Liver (tissue), 3 donors: ENCODE measurements around the gene OR8B12.

Experiments used
- ATF3 ChIP-seq: IDR thresholded peaks from 2 replicates; pipeline ENCODE4 v1.6.1; 2016; ENCODE audit warnings: antibody characterized with exemption
- CTCF ChIP-seq: fragments of 150-350 bp; IDR thresholded peaks from 2 replicates; pipeline ENCODE4 v1.5.1; 2017; ENCODE audit warnings: improper control_type of control experiment, low read depth, low read length; ENCODE audit not compliant: missing input control
- EGR1 ChIP-seq, 2 donors: IDR thresholded peaks; 2 replicates each; pipeline ENCODE4 v1.6.1; 2016 to 2018; ENCODE audit warnings: antibody characterized with exemption in 2 of 2, low read depth in 2 of 2
- FOXA1 ChIP-seq: IDR thresholded peaks from 2 replicates; pipeline ENCODE4 v1.6.1; 2016; ENCODE audit warnings: antibody characterized with exemption
- FOXA2 ChIP-seq: IDR thresholded peaks from 2 replicates; pipeline ENCODE4 v1.6.1; 2016; ENCODE audit warnings: antibody characterized with exemption
- GABPA ChIP-seq, 2 donors: IDR thresholded peaks in 1 of 2; conservative IDR thresholded peaks in 1 of 2; 2 replicates each; pipeline ENCODE4 v1.6.1; 2016; ENCODE audit warnings: antibody characterized with exemption in 2 of 2, mild to moderate bottlenecking in 1 of 2, moderate library complexity in 1 of 2
- HNF4A ChIP-seq, 2 donors: conservative IDR thresholded peaks; 2 replicates each; pipeline ENCODE4 v1.6.1; 2016; ENCODE audit warnings: antibody characterized with exemption in 2 of 2, mild to moderate bottlenecking in 2 of 2
- MAX ChIP-seq: IDR thresholded peaks from 2 replicates; pipeline ENCODE4 v1.6.1; 2016; ENCODE audit warnings: antibody characterized with exemption
- RAD21 ChIP-seq, 2 donors: IDR thresholded peaks; 2 replicates each; pipeline ENCODE4 v1.6.1; 2016; ENCODE audit warnings: antibody characterized with exemption in 2 of 2, mild to moderate bottlenecking in 2 of 2
- REST ChIP-seq: IDR thresholded peaks from 2 replicates; pipeline ENCODE4 v1.6.1; 2016; ENCODE audit warnings: antibody characterized with exemption, mild to moderate bottlenecking
- SP1 ChIP-seq: IDR thresholded peaks from 2 replicates; pipeline ENCODE4 v1.6.1; 2018; ENCODE audit warnings: antibody characterized with exemption, mild to moderate bottlenecking
- TAF1 ChIP-seq: conservative IDR thresholded peaks from 2 replicates; pipeline ENCODE4 v1.6.1; 2016; ENCODE audit warnings: antibody characterized with exemption, mild to moderate bottlenecking
- donor health status: healthy.
- donor health status: healthy.

GRCh38 chr11:124592627-124593026 is 49.2 kb upstream of the OR8B12 start:
- TF ChIP-seq EGR1 (IDR thresholded peaks at IDR 0.05; ENCODE audit: low read depth in 2 of 2), result no peak
- no peak for TF ChIP-seq CTCF
- TF ChIP-seq GABPA (IDR thresholded peaks at IDR 0.05 in 1 of 2, conservative IDR thresholded peaks at IDR 0.05 in 1 of 2), result no peak
- no peak for TF ChIP-seq REST
- TF ChIP-seq HNF4A (conservative IDR thresholded peaks at IDR 0.05), result no peak
- TF ChIP-seq SP1, result no peak
- TF ChIP-seq TAF1, result no peak
- TF ChIP-seq FOXA1, result no peak
- TF ChIP-seq MAX, result no peak
- TF ChIP-seq FOXA2, result no peak
- no peak for TF ChIP-seq RAD21 (IDR thresholded peaks at IDR 0.05)
- no peak for TF ChIP-seq ATF3
